ENCODE results near the gene TSC2. TPM values are rescaled to one million over a fixed set of nuclear protein-coding genes. Genes with fewer than 3 reads are reported as not detected.
"Not testable (repeated sequence)": the region's sequence is repeated elsewhere in the genome, so short reads cannot be mapped to it uniquely, and the experiment has no call there.

Gene TSC2
- total and polyA plus RNA-seq, 12 donors: 18.6 to 333 (median 92.6) TPM

DNA sequence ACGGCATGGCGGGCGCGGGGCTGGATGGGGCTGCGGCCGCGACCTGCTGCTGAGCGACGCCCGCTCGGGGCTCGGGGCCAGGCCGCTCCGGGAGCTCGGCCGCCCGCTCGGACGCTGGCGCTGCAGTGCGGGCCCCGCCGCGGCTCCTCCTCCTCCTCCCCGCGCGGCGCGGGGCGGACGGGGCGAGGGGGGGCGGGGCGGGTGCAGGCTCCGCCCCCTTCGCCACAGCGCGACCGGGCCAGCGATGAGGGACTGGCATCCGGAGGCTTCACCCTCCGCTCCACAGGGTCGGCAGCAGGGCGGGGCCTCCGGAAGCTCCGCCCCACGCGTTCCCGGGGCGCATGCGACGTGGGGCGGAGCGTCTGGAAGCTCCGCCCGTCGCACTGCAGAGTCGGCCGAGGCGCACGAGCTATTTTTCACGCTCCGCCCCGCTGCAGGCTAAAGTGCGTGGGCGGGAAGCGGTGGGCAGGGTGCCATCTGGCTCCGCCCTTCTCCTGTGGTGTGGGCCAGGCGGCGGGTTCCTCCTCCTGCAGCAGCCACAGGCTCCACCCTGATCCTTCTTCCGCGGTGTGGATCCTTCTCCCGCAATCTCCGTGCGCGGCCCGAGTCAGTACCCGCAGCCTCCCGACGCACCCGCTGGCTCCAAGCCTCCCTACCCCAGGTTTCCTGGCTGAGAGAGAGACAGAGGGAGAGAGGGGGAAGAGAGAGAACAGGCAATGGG lies 88.1 kb downstream of the TSC2 start, which contains the start of gene PKD1:
Gene PKD1 (minus strand): TSS at position 129 of the 721 bp plus-strand sequence. CDS start 209 bp downstream, outside the sequence.
- intact Hi-C loops (cut with DNase I); H3K27me3 ChIP-seq; H3K4me1 ChIP-seq (replicated peaks in 1 of 2); H3K9me3 ChIP-seq (replicated peaks in 1 of 3); H3K36me3 ChIP-seq (replicated peaks in 1 of 2): not testable (repeated sequence)
- Histone ChIP-seq H3K27ac (peak within 1 kb of the TSS in 4 of 5 donors; percentile 37 to 89 (median 62)), H3K4me3 (peak within 1 kb of the TSS in 2 of 4 donors; percentile 43 to 71)
- peak; percentile 46 to 78 for TF ChIP-seq POLR2A (IDR thresholded peaks at IDR 0.05)
- peak; percentile 95 to 100 (median 97) for DNase-seq
- WGBS, 4 donors: 0 to 1% (median 1%) methylated on average over 25 to 66 of the region's 81 CpGs

MicroRNA genes within 50 kb of the gene (microRNA counts, 767-probe panel; counts per million panel counts)
- 0 counts per million in 2 donors for microRNA hsa-miR-1225-3p
- 0 counts per million in 2 donors for microRNA hsa-miR-1225-5p
- 0 counts per million in 2 donors for microRNA hsa-miR-3180
- microRNA hsa-miR-4516: 4,342 to 5,012 counts per million in 2 donors

Small RNA genes lying within 50 kb of the gene (microRNA-seq; reads per million reads assigned to microRNA genes)
- gene MIR1225 (0 to 1.4 (median 0.76) reads per million in 3 donors), gene MIR3180-5 (0 reads per million in 3 donors), gene MIR4516 (0 reads per million in 3 donors), gene MIR6511B1 (0 reads per million in 3 donors)

Small RNA genes lying within 50 kb of the gene (small RNA-seq; reads per million reads assigned to genes)
- gene MIR1225 (0.47 to 0.83 reads per million in 2 donors), gene MIR3180-5 (0 reads per million in 2 donors), gene MIR4516 (0 reads per million in 2 donors), gene RF00019 (0 reads per million in 2 donors), gene RN7SL219P (0 reads per million in 2 donors)

Other genes starting within 250 kb of the TSC2 start
- 100 to 1,000 TPM in 8 of 9 donors, 10 to 100 TPM in 1; 77.1 to 318 (median 182) TPM for gene HAGH, start 221.2 kb upstream of the TSC2 start, total RNA-seq
- gene HAGH, start 221.2 kb upstream of the TSC2 start, polyA plus RNA-seq: 100 to 1,000 TPM in 2 of 3 donors, 10 to 100 TPM in 1; 75.3 to 213 (median 138) TPM
- gene FAHD1, start 220.8 kb upstream of the TSC2 start, total RNA-seq: 100 to 1,000 TPM in 1 of 9 donors, 10 to 100 TPM in 8; 38.7 to 140 (median 51.9) TPM
- gene FAHD1, start 220.8 kb upstream of the TSC2 start, polyA plus RNA-seq: 10 to 100 TPM; 15.2 to 60.4 (median 19.9) TPM
- gene MEIOB, start 175.8 kb upstream of the TSC2 start, total RNA-seq: under 1 TPM in 1 of 9 donors, not detected in 8; 0.23 TPM
- gene MEIOB, start 175.8 kb upstream of the TSC2 start, polyA plus RNA-seq: not detected
- gene HS3ST6, start 129.6 kb upstream of the TSC2 start, total RNA-seq: under 1 TPM in 1 of 9 donors, not detected in 8; 0.11 TPM
- gene HS3ST6, start 129.6 kb upstream of the TSC2 start, polyA plus RNA-seq: under 1 TPM in 1 of 3 donors, not detected in 2; 0.07 TPM
- 10 to 100 TPM in 7 of 9 donors, 1 to 10 TPM in 2; 9.2 to 21.5 (median 14.8) TPM for gene MSRB1, start 104.8 kb upstream of the TSC2 start, total RNA-seq
- gene MSRB1, start 104.8 kb upstream of the TSC2 start, polyA plus RNA-seq: 10 to 100 TPM in 2 of 3 donors, 1 to 10 TPM in 1; 8.1 to 38.9 (median 21.5) TPM
- gene RPL3L, start 93.3 kb upstream of the TSC2 start, total RNA-seq: under 1 TPM in 2 of 9 donors, not detected in 7; 0.06 to 0.20 TPM
- under 1 TPM in 1 of 3 donors, not detected in 2; 0.07 TPM for gene RPL3L, start 93.3 kb upstream of the TSC2 start, polyA plus RNA-seq
- 100 to 1,000 TPM; 134 to 298 (median 155) TPM for gene NDUFB10, start 88.4 kb upstream of the TSC2 start, total RNA-seq
- 100 to 1,000 TPM; 109 to 268 (median 213) TPM for gene NDUFB10, start 88.4 kb upstream of the TSC2 start, polyA plus RNA-seq
- 1,000 to 10,000 TPM; 1,192 to 2,338 (median 1,647) TPM for gene RPS2, start 83.2 kb upstream of the TSC2 start, total RNA-seq
- 1,000 to 10,000 TPM; 1,045 to 4,016 (median 2,050) TPM for gene RPS2, start 83.2 kb upstream of the TSC2 start, polyA plus RNA-seq
- under 1 TPM in 1 of 9 donors, not detected in 8; 0.47 TPM for gene RNF151, start 81.1 kb upstream of the TSC2 start, total RNA-seq
- under 1 TPM in 2 of 3 donors, not detected in 1; 0.20 to 0.64 TPM for gene RNF151, start 81.1 kb upstream of the TSC2 start, polyA plus RNA-seq
- gene TBL3, start 75.9 kb upstream of the TSC2 start, total RNA-seq: 100 to 1,000 TPM in 1 of 9 donors, 10 to 100 TPM in 8; 22.3 to 137 (median 34.8) TPM
- gene TBL3, start 75.9 kb upstream of the TSC2 start, polyA plus RNA-seq: 100 to 1,000 TPM in 2 of 3 donors, 10 to 100 TPM in 1; 10.8 to 106 (median 105) TPM
- gene NOXO1, start 66.5 kb upstream of the TSC2 start, total RNA-seq: under 1 TPM in 3 of 9 donors, not detected in 6; 0.28 to 0.53 (median 0.47) TPM
- 1 to 10 TPM in 2 of 3 donors, not detected in 1; 1.3 to 3.3 TPM for gene NOXO1, start 66.5 kb upstream of the TSC2 start, polyA plus RNA-seq
- 10 to 100 TPM; 16.4 to 37.6 (median 26.9) TPM for gene GFER, start 63.8 kb upstream of the TSC2 start, total RNA-seq
- gene GFER, start 63.8 kb upstream of the TSC2 start, polyA plus RNA-seq: 10 to 100 TPM; 17.4 to 60.8 (median 54.4) TPM
- gene SYNGR3, start 58.0 kb upstream of the TSC2 start, total RNA-seq: 10 to 100 TPM in 1 of 9 donors, 1 to 10 TPM in 3, under 1 TPM in 3, not detected in 2; 0.54 to 10.9 (median 1.1) TPM
- gene SYNGR3, start 58.0 kb upstream of the TSC2 start, polyA plus RNA-seq: 1 to 10 TPM; 3.2 to 5.2 (median 4.4) TPM
- gene ZNF598, start 38.2 kb upstream of the TSC2 start, total RNA-seq: 10 to 100 TPM in 8 of 9 donors, 1 to 10 TPM in 1; 4.7 to 36.6 (median 27.5) TPM
- 10 to 100 TPM in 2 of 3 donors, 1 to 10 TPM in 1; 8.3 to 51.5 (median 37.9) TPM for gene ZNF598, start 38.2 kb upstream of the TSC2 start, polyA plus RNA-seq
- 1 to 10 TPM in 3 of 9 donors, under 1 TPM in 1, not detected in 5; 0.50 to 3.9 (median 1.4) TPM for gene NPW, start 28.2 kb upstream of the TSC2 start, total RNA-seq
- 1 to 10 TPM in 1 of 3 donors, under 1 TPM in 1, not detected in 1; 0.88 to 1.3 TPM for gene NPW, start 28.2 kb upstream of the TSC2 start, polyA plus RNA-seq
- 100 to 1,000 TPM in 2 of 9 donors, 10 to 100 TPM in 7; 12.9 to 155 (median 66.8) TPM for gene NHERF2, start 21.1 kb upstream of the TSC2 start, total RNA-seq
- gene NHERF2, start 21.1 kb upstream of the TSC2 start, polyA plus RNA-seq: 100 to 1,000 TPM in 2 of 3 donors, 10 to 100 TPM in 1; 12.5 to 263 (median 147) TPM
- gene NTHL1, start 151 bp upstream of the TSC2 start, total RNA-seq: 10 to 100 TPM in 7 of 9 donors, 1 to 10 TPM in 2; 7.9 to 35.7 (median 14.9) TPM
- 10 to 100 TPM in 2 of 3 donors, 1 to 10 TPM in 1; 1.5 to 36.6 (median 34.3) TPM for gene NTHL1, start 151 bp upstream of the TSC2 start, polyA plus RNA-seq
- gene PKD1, start 87.9 kb downstream of the TSC2 start, total RNA-seq: 100 to 1,000 TPM in 5 of 9 donors, 10 to 100 TPM in 4; 16.6 to 145 (median 100) TPM
- gene PKD1, start 87.9 kb downstream of the TSC2 start, polyA plus RNA-seq: 100 to 1,000 TPM in 2 of 3 donors, 1 to 10 TPM in 1; 9.2 to 359 (median 104) TPM
- 1 to 10 TPM in 6 of 9 donors, under 1 TPM in 1, not detected in 2; 1.00 to 4.1 (median 1.5) TPM for gene RAB26, start 100.6 kb downstream of the TSC2 start, total RNA-seq
- gene RAB26, start 100.6 kb downstream of the TSC2 start, polyA plus RNA-seq: 10 to 100 TPM in 1 of 3 donors, 1 to 10 TPM in 1, under 1 TPM in 1; 0.46 to 23.1 (median 6.7) TPM
- gene TRAF7, start 107.8 kb downstream of the TSC2 start, total RNA-seq: 100 to 1,000 TPM in 1 of 9 donors, 10 to 100 TPM in 8; 28.4 to 129 (median 57.1) TPM
- 10 to 100 TPM; 21.0 to 47.8 (median 43.8) TPM for gene TRAF7, start 107.8 kb downstream of the TSC2 start, polyA plus RNA-seq
- gene CASKIN1, start 148.6 kb downstream of the TSC2 start, total RNA-seq: 1 to 10 TPM in 3 of 9 donors, under 1 TPM in 4, not detected in 2; 0.06 to 3.7 (median 0.83) TPM
- 1 to 10 TPM in 2 of 3 donors, not detected in 1; 1.4 to 5.2 TPM for gene CASKIN1, start 148.6 kb downstream of the TSC2 start, polyA plus RNA-seq
- gene MLST8, start 157.5 kb downstream of the TSC2 start, total RNA-seq: 100 to 1,000 TPM in 1 of 9 donors, 10 to 100 TPM in 8; 31.2 to 116 (median 49.4) TPM
- 10 to 100 TPM; 21.9 to 96.3 (median 69.1) TPM for gene MLST8, start 157.5 kb downstream of the TSC2 start, polyA plus RNA-seq
- gene BRICD5, start 162.9 kb downstream of the TSC2 start, total RNA-seq: 1 to 10 TPM in 7 of 9 donors, under 1 TPM in 2; 0.36 to 6.4 (median 2.7) TPM
- gene BRICD5, start 162.9 kb downstream of the TSC2 start, polyA plus RNA-seq: 10 to 100 TPM in 1 of 3 donors, 1 to 10 TPM in 1, under 1 TPM in 1; 0.60 to 57.4 (median 8.9) TPM
- gene PGP, start 166.9 kb downstream of the TSC2 start, total RNA-seq: 10 to 100 TPM in 6 of 9 donors, 1 to 10 TPM in 3; 8.3 to 24.1 (median 14.3) TPM
- 10 to 100 TPM in 2 of 3 donors, 1 to 10 TPM in 1; 8.4 to 20.4 (median 12.8) TPM for gene PGP, start 166.9 kb downstream of the TSC2 start, polyA plus RNA-seq
- gene E4F1, start 175.6 kb downstream of the TSC2 start, total RNA-seq: 10 to 100 TPM; 18.6 to 37.4 (median 25.4) TPM
- 100 to 1,000 TPM in 1 of 3 donors, 10 to 100 TPM in 1, 1 to 10 TPM in 1; 2.9 to 121 (median 80.0) TPM for gene E4F1, start 175.6 kb downstream of the TSC2 start, polyA plus RNA-seq
- 1 to 10 TPM in 2 of 9 donors, under 1 TPM in 6, not detected in 1; 0.25 to 2.9 (median 0.72) TPM for gene DNASE1L2, start 188.5 kb downstream of the TSC2 start, total RNA-seq
- 1 to 10 TPM in 2 of 3 donors, not detected in 1; 2.2 to 6.0 TPM for gene DNASE1L2, start 188.5 kb downstream of the TSC2 start, polyA plus RNA-seq
- gene ECI1, start 203.6 kb downstream of the TSC2 start, total RNA-seq: 10 to 100 TPM; 34.7 to 80.2 (median 57.8) TPM
- gene ECI1, start 203.6 kb downstream of the TSC2 start, polyA plus RNA-seq: 100 to 1,000 TPM in 1 of 3 donors, 10 to 100 TPM in 1, 1 to 10 TPM in 1; 5.8 to 172 (median 99.0) TPM
- 100 to 1,000 TPM in 8 of 9 donors, 10 to 100 TPM in 1; 83.5 to 176 (median 125) TPM for gene RNPS1, start 220.1 kb downstream of the TSC2 start, total RNA-seq
- gene RNPS1, start 220.1 kb downstream of the TSC2 start, polyA plus RNA-seq: 100 to 1,000 TPM in 1 of 3 donors, 10 to 100 TPM in 2; 90.2 to 105 (median 93.6) TPM